SH-SY5Y (cell line): Measurements from ENCODE around the gene OR6T1.

ENCODE experiments used
- GATA2 ChIP-seq: IDR thresholded peaks from 2 replicates; pipeline ENCODE4 v1.6.1; 2011; ENCODE audit warnings: mild to moderate bottlenecking, low read depth, low read length
- GATA3 ChIP-seq: IDR thresholded peaks from 2 replicates; pipeline ENCODE4 v1.6.1; 2011; ENCODE audit warnings: low read depth, mild to moderate bottlenecking, low read length, moderate library complexity

DNA sequence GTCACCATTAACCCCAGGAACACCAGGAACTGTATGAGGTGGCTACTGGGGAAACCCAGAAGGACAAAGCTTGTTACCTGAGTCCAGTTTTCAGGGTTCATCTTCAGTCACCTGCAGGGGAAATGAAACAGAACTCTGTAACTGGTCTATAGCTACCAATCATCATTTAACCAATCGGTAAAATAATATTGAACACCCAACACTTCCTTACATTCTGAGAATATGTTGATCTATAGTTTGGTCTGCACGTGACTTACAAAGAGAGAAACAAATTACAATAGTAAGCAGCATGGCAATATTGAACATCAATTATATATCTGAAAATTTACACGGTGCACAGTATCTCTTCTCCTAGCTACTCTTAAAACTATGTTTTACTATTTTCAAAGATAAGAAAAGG lies at the start of gene OR6T1:
- TF ChIP-seq GATA2, result no peak
- no peak for TF ChIP-seq GATA3
